Activated CD4-positive, alpha-beta T cell treated with anti-CD3 and anti-CD28 coated beads, Interleukin-2, Interleukin-6, amounts not matched to agents 100 ng/mL and 50 ng/mL, durations not matched to agents 16 hours and 8 hours (primary cell): ENCODE results near the gene LRIG1.
A peak's percentile ranks its signal among the peaks of the same experiment; 100 is the strongest.

ENCODE experiments used
- DNase-seq: peaks from one replicate; pipeline ENCODE4 v3.0.0-alpha.2; 2020

Gene LRIG1

GRCh38 chr3:66400411-66401156, 100.2 kb downstream of the LRIG1 start:
- DNase-seq: no peak

- no peak for DNase-seq
Measured at GRCh38 chr3:66399529-66400232, 101.1 kb downstream of the LRIG1 start.

- no peak for DNase-seq
Measured at GRCh38 chr3:66398228-66399025, 102.4 kb downstream of the LRIG1 start.

GRCh38 chr3:66397745-66398144, 103.1 kb downstream of the LRIG1 start:
- peak; percentile 7 for DNase-seq

GRCh38 chr3:66396888-66397287, 103.9 kb downstream of the LRIG1 start:
- DNase-seq: no peak

- DNase-seq: no peak
Measured at GRCh38 chr3:66396161-66396760, 104.6 kb downstream of the LRIG1 start.

- no peak for DNase-seq
Measured at GRCh38 chr3:66395635-66396034, 105.2 kb downstream of the LRIG1 start.

GRCh38 chr3:66394753-66395249, 106.0 kb downstream of the LRIG1 start:
- DNase-seq: no peak

- peak; percentile 45 for DNase-seq
Measured at GRCh38 chr3:66394019-66394752, 106.6 kb downstream of the LRIG1 start.

- DNase-seq: no peak
Measured at GRCh38 chr3:66393333-66394005, 107.4 kb downstream of the LRIG1 start.

GRCh38 chr3:66392966-66393332, 107.9 kb downstream of the LRIG1 start:
- DNase-seq: no peak

- DNase-seq: no peak
Measured at GRCh38 chr3:66392512-66392911, 108.3 kb downstream of the LRIG1 start.

GRCh38 chr3:66390013-66390412, 110.8 kb downstream of the LRIG1 start:
- no peak for DNase-seq

- DNase-seq: no peak
Measured at GRCh38 chr3:66386925-66387650, 113.7 kb downstream of the LRIG1 start.

GRCh38 chr3:66386011-66386924, 114.6 kb downstream of the LRIG1 start:
- DNase-seq: no peak

GRCh38 chr3:66385066-66385465, 115.8 kb downstream of the LRIG1 start:
- DNase-seq: no peak

- no peak for DNase-seq
Measured at GRCh38 chr3:66383998-66384745, 116.7 kb downstream of the LRIG1 start.

- DNase-seq: no peak
Measured at GRCh38 chr3:66383023-66383422, 117.8 kb downstream of the LRIG1 start.

GRCh38 chr3:66382142-66382541, 118.7 kb downstream of the LRIG1 start:
- DNase-seq: no peak
